Stimulated activated CD4-positive, alpha-beta T cell treated with anti-CD3 and anti-CD28 coated beads, Interleukin-2, amount 100 ng/mL, for 24 hours (primary cell): Measurements from ENCODE around the gene SRPX2.

Experiments used
- DNase-seq, 2 donors: peaks; one replicate each; pipeline ENCODE4 v3.0.0-alpha.2; 2020

The SRPX2 gene

GRCh38 chrX:100650841-100651240, 6.8 kb downstream of the SRPX2 start:
- no peak for DNase-seq

GRCh38 chrX:100652266-100652665, 8.3 kb downstream of the SRPX2 start:
- no peak for DNase-seq

- no peak for DNase-seq
Observed at GRCh38 chrX:100654261-100654660, 10.3 kb downstream of the SRPX2 start.

- no peak for DNase-seq
Observed at GRCh38 chrX:100658941-100659381, 15.0 kb downstream of the SRPX2 start.

GRCh38 chrX:100659431-100660137, 15.6 kb downstream of the SRPX2 start:
- no peak for DNase-seq

GRCh38 chrX:100662170-100662569, 18.2 kb downstream of the SRPX2 start:
- DNase-seq: no peak

- DNase-seq: no peak
Observed at GRCh38 chrX:100662796-100663195, 18.8 kb downstream of the SRPX2 start.

- no peak for DNase-seq
Observed at GRCh38 chrX:100663642-100664041, 19.6 kb downstream of the SRPX2 start.

GRCh38 chrX:100672966-100673365, 29.0 kb downstream of the SRPX2 start:
- DNase-seq: no peak

GRCh38 chrX:100673397-100673953, 29.5 kb downstream of the SRPX2 start:
- no peak for DNase-seq

GRCh38 chrX:100674705-100675104, 30.7 kb downstream of the SRPX2 start:
- no peak for DNase-seq

GRCh38 chrX:100677611-100678181, 33.7 kb downstream of the SRPX2 start:
- DNase-seq: no peak

- no peak for DNase-seq
Observed at GRCh38 chrX:100680756-100681155, 36.8 kb downstream of the SRPX2 start.

- no peak for DNase-seq
Observed at GRCh38 chrX:100681599-100681998, 37.6 kb downstream of the SRPX2 start.

- DNase-seq: no peak
Observed at GRCh38 chrX:100682939-100683338, 38.9 kb downstream of the SRPX2 start.

- DNase-seq: peak; percentile 54 to 68
Observed at GRCh38 chrX:100685284-100685996, 41.4 kb downstream of the SRPX2 start.

GRCh38 chrX:100685997-100686305, 42.0 kb downstream of the SRPX2 start:
- no peak for DNase-seq

GRCh38 chrX:100687128-100687527, 43.1 kb downstream of the SRPX2 start:
- peak in 1 of 2 donors; percentile 11 for DNase-seq

- no peak for DNase-seq
Observed at GRCh38 chrX:100687546-100687945, 43.5 kb downstream of the SRPX2 start.

- no peak for DNase-seq
Observed at GRCh38 chrX:100695302-100695701, 51.3 kb downstream of the SRPX2 start.

GRCh38 chrX:100695991-100696390, 52.0 kb downstream of the SRPX2 start:
- DNase-seq: no peak

- no peak for DNase-seq
Observed at GRCh38 chrX:100696699-100697351, 52.8 kb downstream of the SRPX2 start.

GRCh38 chrX:100698551-100698950, 54.6 kb downstream of the SRPX2 start:
- DNase-seq: no peak
